Esophagus squamous epithelium (tissue), 4 donors: ENCODE results near the gene NCEH1.

Experiments
- POLR2A ChIP-seq, 4 donors: fragments of 450-650 bp; IDR thresholded peaks; one replicate each; pipeline ENCODE4 v1.6.1; 2017; ENCODE audit warnings: antibody characterized with exemption in 4 of 4, mild to moderate bottlenecking in 4 of 4, moderate library complexity in 3 of 4
- TF ChIP-seq, protein P1 (sequence below), 6 experiments: fragments of 450-650 bp in 4 of 6; fragments of 200-600 bp in 2 of 6; sonication (generic) in 2 of 6; IDR thresholded peaks; one replicate each; pipeline ENCODE4 v1.5.1; 2016 to 2019; ENCODE audit warnings: antibody characterized with exemption in 6 of 6, mild to moderate bottlenecking in 4 of 6, moderate library complexity in 4 of 6

DNA sequence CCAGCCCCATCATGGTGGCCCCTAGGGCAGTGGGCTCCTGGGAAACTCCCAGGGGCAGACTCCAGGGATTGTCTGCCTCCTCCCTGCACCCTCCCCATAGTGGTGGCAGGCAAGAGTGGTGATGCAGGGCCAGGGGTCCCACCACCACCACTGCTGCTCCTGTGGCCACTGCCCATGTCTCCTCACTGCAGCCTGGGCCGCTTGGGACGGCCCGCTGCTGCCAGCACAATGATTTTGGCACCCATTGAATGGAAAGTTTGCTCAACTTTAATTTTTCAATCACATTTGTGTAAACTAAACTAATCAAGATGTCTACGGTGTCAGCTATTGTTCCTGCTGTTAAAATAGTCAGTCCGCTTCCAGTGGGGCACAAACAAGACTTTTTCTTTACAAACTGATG is 95.6 kb downstream of the NCEH1 start:
- TF ChIP-seq, protein P1, sequence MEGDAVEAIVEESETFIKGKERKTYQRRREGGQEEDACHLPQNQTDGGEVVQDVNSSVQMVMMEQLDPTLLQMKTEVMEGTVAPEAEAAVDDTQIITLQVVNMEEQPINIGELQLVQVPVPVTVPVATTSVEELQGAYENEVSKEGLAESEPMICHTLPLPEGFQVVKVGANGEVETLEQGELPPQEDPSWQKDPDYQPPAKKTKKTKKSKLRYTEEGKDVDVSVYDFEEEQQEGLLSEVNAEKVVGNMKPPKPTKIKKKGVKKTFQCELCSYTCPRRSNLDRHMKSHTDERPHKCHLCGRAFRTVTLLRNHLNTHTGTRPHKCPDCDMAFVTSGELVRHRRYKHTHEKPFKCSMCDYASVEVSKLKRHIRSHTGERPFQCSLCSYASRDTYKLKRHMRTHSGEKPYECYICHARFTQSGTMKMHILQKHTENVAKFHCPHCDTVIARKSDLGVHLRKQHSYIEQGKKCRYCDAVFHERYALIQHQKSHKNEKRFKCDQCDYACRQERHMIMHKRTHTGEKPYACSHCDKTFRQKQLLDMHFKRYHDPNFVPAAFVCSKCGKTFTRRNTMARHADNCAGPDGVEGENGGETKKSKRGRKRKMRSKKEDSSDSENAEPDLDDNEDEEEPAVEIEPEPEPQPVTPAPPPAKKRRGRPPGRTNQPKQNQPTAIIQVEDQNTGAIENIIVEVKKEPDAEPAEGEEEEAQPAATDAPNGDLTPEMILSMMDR (IDR thresholded peaks at IDR 0.05) = no peak
- TF ChIP-seq POLR2A (IDR thresholded peaks at IDR 0.05) = no peak
